22Rv1 (cell line): ENCODE measurements around the gene LEMD2.

Source experiments
- ZFX ChIP-seq: fragments of 450-650 bp; IDR thresholded peaks from 2 replicates; pipeline ENCODE4 v1.6.1; 2017; ENCODE audit warnings: antibody characterized with exemption, borderline replicate concordance
- TF ChIP-seq, protein P1 (sequence below): fragments of 450-650 bp; IDR thresholded peaks from 2 replicates; pipeline ENCODE4 v1.5.1; 2017; ENCODE audit warnings: mild to moderate bottlenecking

DNA sequence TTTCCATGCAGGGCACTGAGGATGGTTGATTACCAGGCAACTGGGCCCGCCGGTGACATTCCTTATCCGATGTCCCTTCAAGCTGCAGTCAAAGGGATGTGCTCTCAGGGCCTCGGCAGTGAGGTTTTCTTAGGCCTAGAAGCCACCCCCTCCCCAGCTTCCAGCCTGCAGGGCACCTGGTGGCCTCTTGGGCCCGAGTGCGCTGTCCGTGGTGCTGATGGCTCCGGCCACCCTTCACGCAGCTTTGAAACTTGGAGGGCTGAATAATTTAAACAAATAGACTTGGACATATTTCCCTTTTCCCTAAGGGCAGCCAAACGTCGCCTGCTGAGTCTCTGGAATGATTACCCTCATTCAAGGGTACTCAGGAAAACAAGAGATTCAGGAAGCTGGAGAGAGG lies 23.7 kb upstream of the LEMD2 start:
- TF ChIP-seq, protein P1, sequence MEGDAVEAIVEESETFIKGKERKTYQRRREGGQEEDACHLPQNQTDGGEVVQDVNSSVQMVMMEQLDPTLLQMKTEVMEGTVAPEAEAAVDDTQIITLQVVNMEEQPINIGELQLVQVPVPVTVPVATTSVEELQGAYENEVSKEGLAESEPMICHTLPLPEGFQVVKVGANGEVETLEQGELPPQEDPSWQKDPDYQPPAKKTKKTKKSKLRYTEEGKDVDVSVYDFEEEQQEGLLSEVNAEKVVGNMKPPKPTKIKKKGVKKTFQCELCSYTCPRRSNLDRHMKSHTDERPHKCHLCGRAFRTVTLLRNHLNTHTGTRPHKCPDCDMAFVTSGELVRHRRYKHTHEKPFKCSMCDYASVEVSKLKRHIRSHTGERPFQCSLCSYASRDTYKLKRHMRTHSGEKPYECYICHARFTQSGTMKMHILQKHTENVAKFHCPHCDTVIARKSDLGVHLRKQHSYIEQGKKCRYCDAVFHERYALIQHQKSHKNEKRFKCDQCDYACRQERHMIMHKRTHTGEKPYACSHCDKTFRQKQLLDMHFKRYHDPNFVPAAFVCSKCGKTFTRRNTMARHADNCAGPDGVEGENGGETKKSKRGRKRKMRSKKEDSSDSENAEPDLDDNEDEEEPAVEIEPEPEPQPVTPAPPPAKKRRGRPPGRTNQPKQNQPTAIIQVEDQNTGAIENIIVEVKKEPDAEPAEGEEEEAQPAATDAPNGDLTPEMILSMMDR, result no peak
- TF ChIP-seq ZFX, result no peak
